MM.1S (cell line): ENCODE measurements around the gene RPS16.

Experiments
- CTCF ChIP-seq: fragments of 300-600 bp; sonication (generic); IDR thresholded peaks from 2 replicates; pipeline ENCODE4 v1.5.1; 2016; ENCODE audit warnings: antibody characterized with exemption, low read length, mixed read lengths
- EZH2 ChIP-seq: fragments of 300-600 bp; sonication (generic); optimal IDR thresholded peaks from 2 replicates; pipeline ENCODE3; 2017; ENCODE audit warnings: low read depth, mild to moderate bottlenecking, antibody characterized with exemption, low read length, mixed read lengths
- EZH2phosphoT487 ChIP-seq: fragments of 300-600 bp; sonication (generic); IDR thresholded peaks from 2 replicates; pipeline ENCODE4 v1.6.1; 2018; ENCODE audit warnings: antibody characterized with exemption, low read length

- TF ChIP-seq CTCF (no peak), EZH2phosphoT487 (no peak), EZH2 (no peak)
Observed at GRCh38 chr19:39410017-39410830, 25.5 kb downstream of the RPS16 start.
